GM12878 (cell line): ENCODE measurements around the gene TLNRD1. TPM values are rescaled to one million over a fixed set of nuclear protein-coding genes. Genes with fewer than 3 reads are reported as not detected.

Experiments used
- CEBPB ChIP-seq, 2 experiments: fragments of 150-350 bp in 1 of 2; IDR thresholded peaks; 2 replicates each; pipeline ENCODE4 v1.6.1; 2012 to 2014; ENCODE audit warnings: low read depth in 2 of 2, low read length in 2 of 2, borderline replicate concordance in 1 of 2, inconsistent platforms in 1 of 2
- CTCF ChIP-seq, 3 experiments: IDR thresholded peaks in 2 of 3; conservative IDR thresholded peaks in 1 of 3; 2 replicates each; pipeline ENCODE4 v1.5.1; 2011; ENCODE audit warnings: low read depth in 3 of 3, low read length in 3 of 3, mild to moderate bottlenecking in 3 of 3, control low read depth in 2 of 3, moderate library complexity in 2 of 3, inconsistent platforms in 1 of 3, mixed read lengths in 1 of 3; ENCODE audit not compliant: control insufficient read depth in 2 of 3, insufficient read depth in 1 of 3; ENCODE audit errors: extremely low read depth in 1 of 3
- CUX1 ChIP-seq: IDR thresholded peaks from 2 replicates; pipeline ENCODE4 v1.6.1; 2012; ENCODE audit warnings: improper control_type of control experiment, low read depth, low read length; ENCODE audit not compliant: insufficient replicate concordance
- EED ChIP-seq: sonication (generic); IDR thresholded peaks from 2 replicates; pipeline ENCODE4 v1.6.1; 2016; ENCODE audit warnings: antibody characterized with exemption, low read depth
- GATAD2B ChIP-seq: fragments of 450-650 bp; conservative IDR thresholded peaks from 2 replicates; pipeline ENCODE4 v1.6.1; 2017; ENCODE audit warnings: low read depth, mild to moderate bottlenecking, moderate library complexity
- HDAC6 ChIP-seq: fragments of 200-600 bp; sonication (generic); IDR thresholded peaks from one replicate; pipeline ENCODE4 v1.8.0; 2017; ENCODE audit warnings: antibody characterized with exemption; ENCODE audit not compliant: unreplicated experiment
- JUND ChIP-seq: IDR thresholded peaks from 2 replicates; pipeline ENCODE4 v1.6.1; 2012; ENCODE audit warnings: low read depth, mild to moderate bottlenecking, low read length, improper control_type of control experiment, moderate library complexity
- NFYB ChIP-seq: IDR thresholded peaks from 2 replicates; pipeline ENCODE4 v1.6.1; 2011; ENCODE audit warnings: low read depth, mild to moderate bottlenecking, low read length, improper control_type of control experiment, moderate library complexity; ENCODE audit not compliant: insufficient read depth
- NRF1 ChIP-seq: conservative IDR thresholded peaks from 2 replicates; pipeline ENCODE4 v1.6.1; 2011; ENCODE audit warnings: mild to moderate bottlenecking, low read depth, low read length, improper control_type of control experiment
- POLR2A ChIP-seq: IDR thresholded peaks from 2 replicates; pipeline ENCODE4 v1.6.1; 2011; ENCODE audit warnings: low read depth, mild to moderate bottlenecking, low read length
- RELB ChIP-seq: fragments of 450-650 bp; IDR thresholded peaks from 2 replicates; pipeline ENCODE4 v1.6.1; 2017; ENCODE audit warnings: low read depth, mild to moderate bottlenecking, moderate library complexity
- SRF ChIP-seq, 2 experiments: IDR thresholded peaks; 2 replicates each; pipeline ENCODE4 v1.6.1; 2011; ENCODE audit warnings: low read depth in 2 of 2, low read length in 2 of 2, mild to moderate bottlenecking in 1 of 2, moderate library complexity in 1 of 2
- TAF1 ChIP-seq: IDR thresholded peaks from 2 replicates; pipeline ENCODE4 v1.6.1; 2011; ENCODE audit warnings: mild to moderate bottlenecking, low read depth, low read length, borderline replicate concordance
- TBL1XR1 ChIP-seq: IDR thresholded peaks from 2 replicates; pipeline ENCODE4 v1.6.1; 2012; ENCODE audit warnings: low read depth, low read length, improper control_type of control experiment
- ZNF24 ChIP-seq: fragments of 450-650 bp; IDR thresholded peaks from 2 replicates; pipeline ENCODE4 v1.6.1; 2017; ENCODE audit warnings: antibody characterized with exemption, mild to moderate bottlenecking
- polyA plus RNA-seq, 11 experiments: library from polyadenylated mRNA; depleted of rRNA in 4 of 11; unstranded in 6 of 11; stranded (reverse) in 5 of 11; fragments of >200 nt; fragmentation: Nextera tagmentation in 4 of 11; fragmentation: Illumina TruSeq in 1 of 11; extraction: Ambion mirVana in 4 of 11; extraction: Trizol in 1 of 11; gene quantifications; 1 replicate in 1 of 11; 2 replicates in 10 of 11; pipeline versions ENCODE4 v1.2.1 to v1.2.3, GENCODE V29; 2011 to 2016; ENCODE audit warnings: inconsistent platforms in 2 of 11, missing spikeins in 2 of 11, low read depth in 1 of 11
- total RNA-seq, 4 experiments: library from RNA; depleted of rRNA in 3 of 4; stranded (reverse); fragments of >200 nt in 3 of 4; fragmentation: Illumina TruSeq in 1 of 4; extraction: Trizol in 1 of 4; gene quantifications; 2 replicates each; pipeline versions ENCODE4 v1.2.1 to v1.2.3, GENCODE V29; 2013 to 2021

TLNRD1 gene
- total and polyA plus RNA-seq, 10 of the 15 experiments (the other 5 are each of a cell fraction or from before 2014, with no cell fraction given) = 2.5 to 44.8 (median 9.1) TPM

- TF ChIP-seq CTCF (IDR thresholded peaks at IDR 0.05 in 2 of 3, conservative IDR thresholded peaks at IDR 0.05 in 1 of 3; ENCODE audit: control insufficient read depth in 2 of 3, extremely low read depth in 1 of 3, insufficient read depth in 1 of 3, low read depth in 3 of 3, low read length in 3 of 3) = no peak
- TF ChIP-seq POLR2A = peak; percentile 59
- TF ChIP-seq EED = peak; percentile 99
- no peak; the same call in 1 of the 2 replicates for TF ChIP-seq GATAD2B
- TF ChIP-seq ZNF24 = 0 out of 2 replicates have a peak, but pooled peaks have one; percentile 33
- no peak for TF ChIP-seq NFYB
- no peak for TF ChIP-seq TAF1
- TF ChIP-seq CUX1 = peak; percentile 38
- TF ChIP-seq NRF1 = no peak
- TF ChIP-seq TBL1XR1 = peak; percentile 88
- TF ChIP-seq JUND = peak; percentile 95
- peak; percentile 96 for TF ChIP-seq RELB
- TF ChIP-seq CEBPB (IDR thresholded peaks at IDR 0.05; ENCODE audit: borderline replicate concordance in 1 of 2, low read depth in 2 of 2, low read length in 2 of 2) = peak in 1 of 2 experiments; percentile 84; a peak in 1 of 4 replicates
- peak in 1 of 2 experiments; percentile 77; a peak in 2 of 4 replicates for TF ChIP-seq SRF (IDR thresholded peaks at IDR 0.05; ENCODE audit: low read depth in 2 of 2, low read length in 2 of 2)
- no peak for TF ChIP-seq HDAC6
Measured at GRCh38 chr15:81023483-81024264, 23.0 kb downstream of the TLNRD1 start (continued).
